HepG2 (cell line): Measurements from ENCODE around the gene CRYGA. TPM values are rescaled to one million over a fixed set of nuclear protein-coding genes. Genes with fewer than 3 reads are reported as not detected.

Source experiments
- ARNT2 ChIP-seq: sonication (generic); formaldehyde crosslinking; IDR thresholded peaks from 2 replicates; pipeline ENCODE4 v1.8.0; 2022; ENCODE audit warnings: mild to moderate bottlenecking, low read depth, missing genetic modification reagents, moderate library complexity
- DMAP1 ChIP-seq: IDR thresholded peaks from 2 replicates; pipeline ENCODE4 v1.6.1; 2016
- DPF2 ChIP-seq: sonication (generic); formaldehyde crosslinking; IDR thresholded peaks from 2 replicates; pipeline ENCODE4 v1.4.0; 2020; ENCODE audit warnings: mild to moderate bottlenecking, low read depth, missing genetic modification reagents, borderline replicate concordance
- EED ChIP-seq: sonication (generic); formaldehyde crosslinking; IDR thresholded peaks from 2 replicates; pipeline ENCODE4 v1.5.0; 2020; ENCODE audit warnings: mild to moderate bottlenecking, missing genetic modification reagents
- GATAD1 ChIP-seq: IDR thresholded peaks from 2 replicates; pipeline ENCODE4 v1.6.1; 2016; ENCODE audit warnings: missing genetic modification reagents, missing compliant biosample characterization
- HOXD1 ChIP-seq: sonication (generic); formaldehyde crosslinking; IDR thresholded peaks from 2 replicates; pipeline ENCODE4 v1.5.0; 2020; ENCODE audit warnings: missing genetic modification reagents
- JUNB ChIP-seq: sonication (generic); formaldehyde crosslinking; IDR thresholded peaks from 2 replicates; pipeline ENCODE4 v1.8.0; 2022; ENCODE audit warnings: missing genetic modification reagents, mild to moderate bottlenecking, borderline replicate concordance
- KLF12 ChIP-seq: sonication (generic); formaldehyde crosslinking; IDR thresholded peaks from 2 replicates; pipeline ENCODE4 v1.4.0; 2020; ENCODE audit warnings: missing genetic modification reagents, borderline replicate concordance
- KLF16 ChIP-seq, 2 experiments: sonication (generic) in 1 of 2; formaldehyde crosslinking in 1 of 2; IDR thresholded peaks; 2 replicates each; pipeline versions ENCODE4 v1.6.1 to v1.8.0; 2016 to 2023; ENCODE audit warnings: missing genetic modification reagents in 2 of 2, missing compliant biosample characterization in 1 of 2
- POGZ ChIP-seq: sonication (generic); formaldehyde crosslinking; IDR thresholded peaks from 2 replicates; pipeline ENCODE4 v1.4.0; 2020; ENCODE audit warnings: mild to moderate bottlenecking, missing genetic modification reagents
- SMAD9 ChIP-seq: sonication (generic); formaldehyde crosslinking; IDR thresholded peaks from 2 replicates; pipeline ENCODE4 v1.5.1; 2020; ENCODE audit warnings: mild to moderate bottlenecking, missing genetic modification reagents
- SRSF9 ChIP-seq: fragments of 200-400 bp; formaldehyde crosslinking; IDR thresholded peaks from 2 replicates; pipeline ENCODE4 v1.6.1; 2018; ENCODE audit warnings: borderline replicate concordance, mild to moderate bottlenecking, low read depth, low read length; ENCODE audit not compliant: insufficient read depth, poor library complexity, severe bottlenecking
- XBP1 ChIP-seq: sonication (generic); formaldehyde crosslinking; IDR thresholded peaks from 2 replicates; pipeline ENCODE4 v1.5.0; 2020; ENCODE audit warnings: missing genetic modification reagents
- XRCC5 ChIP-seq: fragments of 200-400 bp; formaldehyde crosslinking; optimal IDR thresholded peaks from 2 replicates; pipeline ENCODE3; 2017; ENCODE audit warnings: mild to moderate bottlenecking, low read length
- ZBTB7B ChIP-seq: sonication (generic); formaldehyde crosslinking; IDR thresholded peaks from 2 replicates; pipeline ENCODE4 v1.4.0; 2020; ENCODE audit warnings: missing genetic modification reagents
- ZNF251 ChIP-seq: sonication (generic); formaldehyde crosslinking; IDR thresholded peaks from 2 replicates; pipeline ENCODE4 v1.9.0; 2021; ENCODE audit warnings: mild to moderate bottlenecking, missing genetic modification reagents
- ZNF75D ChIP-seq: sonication (generic); formaldehyde crosslinking; IDR thresholded peaks from 2 replicates; pipeline ENCODE4 v1.8.1; 2023; ENCODE audit warnings: missing genetic modification reagents, mild to moderate bottlenecking, borderline replicate concordance
- ZNF776 ChIP-seq: sonication (generic); formaldehyde crosslinking; IDR thresholded peaks from 2 replicates; pipeline ENCODE4 v1.4.0; 2020; ENCODE audit warnings: mild to moderate bottlenecking, missing genetic modification reagents
- ZSCAN30 ChIP-seq: sonication (generic); formaldehyde crosslinking; IDR thresholded peaks from 2 replicates; pipeline ENCODE4 v1.5.0; 2020; ENCODE audit warnings: mild to moderate bottlenecking, missing genetic modification reagents
- polyA plus RNA-seq, 8 experiments: library from polyadenylated mRNA; depleted of rRNA in 3 of 8; stranded (reverse) in 7 of 8; unstranded in 1 of 8; fragments of >200 nt; fragmentation: Illumina TruSeq in 4 of 8; extraction: Trizol in 4 of 8; gene quantifications; 2 replicates each; pipeline versions ENCODE4 v1.2.1 to v1.2.3, GENCODE V29; 2011 to 2016; ENCODE audit warnings: low read depth in 4 of 8, missing spikeins in 1 of 8, mixed read lengths in 1 of 8; ENCODE audit not compliant: insufficient read depth in 1 of 8
- total RNA-seq, 5 experiments: library from RNA; depleted of rRNA; stranded (reverse); fragments of >200 nt; fragmentation: Illumina TruSeq; extraction: Trizol; gene quantifications; 2 replicates each; pipeline ENCODE4 v1.2.3, GENCODE V29; 2016; ENCODE audit warnings: low read depth in 1 of 5
- TF ChIP-seq, protein P1 (sequence below): sonication (generic); formaldehyde crosslinking; IDR thresholded peaks from 2 replicates; pipeline ENCODE4 v1.5.0; 2020; ENCODE audit warnings: missing genetic modification reagents, mild to moderate bottlenecking, borderline replicate concordance
- TF ChIP-seq, protein P2 (sequence below): sonication (generic); formaldehyde crosslinking; IDR thresholded peaks from 2 replicates; pipeline ENCODE4 v1.4.0; 2020; ENCODE audit warnings: missing genetic modification reagents
- TF ChIP-seq, protein P3 (sequence below): sonication (generic); formaldehyde crosslinking; IDR thresholded peaks from 2 replicates; pipeline ENCODE4 v1.4.0; 2020; ENCODE audit warnings: missing genetic modification reagents
- TF ChIP-seq, protein P4 (sequence below): sonication (generic); formaldehyde crosslinking; IDR thresholded peaks from 2 replicates; pipeline ENCODE4 v1.8.1; 2023; ENCODE audit warnings: missing genetic modification reagents, inconsistent platforms, borderline replicate concordance

CRYGA gene
- total and polyA plus RNA-seq, 2 of the 13 experiments (the other 11 are each of a cell fraction or from before 2014, with no cell fraction given) = not detected

DNA sequence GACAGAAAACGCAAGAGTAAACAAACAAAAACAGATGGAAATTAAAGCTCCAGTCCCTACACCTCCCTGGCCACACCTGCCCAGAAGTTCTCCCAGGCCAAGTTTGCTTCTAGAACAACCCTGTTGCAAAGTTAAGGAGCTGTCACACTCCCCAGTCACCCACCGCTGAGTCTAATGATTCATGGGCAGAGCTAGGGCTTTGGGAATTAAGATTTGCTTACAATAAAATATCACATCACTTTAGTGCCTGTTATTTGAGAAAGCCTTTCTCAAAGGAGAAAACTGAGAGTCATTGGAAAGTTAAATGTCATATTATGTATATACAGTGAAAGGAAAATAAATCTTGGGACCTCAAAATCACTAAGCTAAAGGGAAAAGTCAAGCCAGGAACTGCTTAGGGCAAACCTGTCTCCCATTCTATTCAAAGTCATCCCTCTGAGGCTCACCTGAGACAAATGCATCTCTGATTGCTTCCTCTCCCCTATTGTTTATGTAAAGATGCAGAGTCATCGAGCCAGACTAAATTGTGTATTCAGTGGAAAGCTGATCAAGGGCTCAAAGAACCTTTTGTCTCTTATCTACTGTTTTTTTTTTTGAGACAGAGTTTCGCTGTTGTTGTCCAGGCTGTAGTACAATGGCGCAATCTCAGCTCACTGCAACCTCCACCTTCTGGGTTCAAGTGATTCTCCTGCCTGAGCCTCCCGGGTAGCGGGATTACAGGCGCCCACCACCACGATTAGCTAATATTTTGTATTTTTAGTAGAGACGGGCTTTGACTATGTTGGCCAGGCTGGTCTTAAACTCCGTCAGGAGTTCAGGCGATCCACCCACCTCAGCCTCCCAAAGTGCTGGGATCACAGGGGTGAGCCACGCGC lies 20.2 kb downstream of the CRYGA start (continued):
- TF ChIP-seq ZBTB7B (CRISPR knock-in tag) = no peak
- TF ChIP-seq KLF16 (CRISPR knock-in tag; IDR thresholded peaks at IDR 0.05) = peak in 1 of 2 experiments; percentile 20; a peak in 1 of 4 replicates
- TF ChIP-seq, protein P1, sequence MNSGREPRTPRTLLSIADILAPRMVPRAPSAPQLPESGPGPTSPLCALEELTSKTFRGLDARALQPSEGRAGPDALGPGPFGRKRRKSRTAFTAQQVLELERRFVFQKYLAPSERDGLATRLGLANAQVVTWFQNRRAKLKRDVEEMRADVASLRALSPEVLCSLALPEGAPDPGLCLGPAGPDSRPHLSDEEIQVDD (CRISPR knock-in tag) = no peak
- TF ChIP-seq, protein P2, sequence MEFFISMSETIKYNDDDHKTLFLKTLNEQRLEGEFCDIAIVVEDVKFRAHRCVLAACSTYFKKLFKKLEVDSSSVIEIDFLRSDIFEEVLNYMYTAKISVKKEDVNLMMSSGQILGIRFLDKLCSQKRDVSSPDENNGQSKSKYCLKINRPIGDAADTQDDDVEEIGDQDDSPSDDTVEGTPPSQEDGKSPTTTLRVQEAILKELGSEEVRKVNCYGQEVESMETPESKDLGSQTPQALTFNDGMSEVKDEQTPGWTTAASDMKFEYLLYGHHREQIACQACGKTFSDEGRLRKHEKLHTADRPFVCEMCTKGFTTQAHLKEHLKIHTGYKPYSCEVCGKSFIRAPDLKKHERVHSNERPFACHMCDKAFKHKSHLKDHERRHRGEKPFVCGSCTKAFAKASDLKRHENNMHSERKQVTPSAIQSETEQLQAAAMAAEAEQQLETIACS = no peak
- no peak for TF ChIP-seq ZNF75D
- no peak for TF ChIP-seq SMAD9 (CRISPR knock-in tag)
- TF ChIP-seq ZSCAN30 (CRISPR knock-in tag) = no peak
- no peak for TF ChIP-seq EED
- TF ChIP-seq, protein P3, sequence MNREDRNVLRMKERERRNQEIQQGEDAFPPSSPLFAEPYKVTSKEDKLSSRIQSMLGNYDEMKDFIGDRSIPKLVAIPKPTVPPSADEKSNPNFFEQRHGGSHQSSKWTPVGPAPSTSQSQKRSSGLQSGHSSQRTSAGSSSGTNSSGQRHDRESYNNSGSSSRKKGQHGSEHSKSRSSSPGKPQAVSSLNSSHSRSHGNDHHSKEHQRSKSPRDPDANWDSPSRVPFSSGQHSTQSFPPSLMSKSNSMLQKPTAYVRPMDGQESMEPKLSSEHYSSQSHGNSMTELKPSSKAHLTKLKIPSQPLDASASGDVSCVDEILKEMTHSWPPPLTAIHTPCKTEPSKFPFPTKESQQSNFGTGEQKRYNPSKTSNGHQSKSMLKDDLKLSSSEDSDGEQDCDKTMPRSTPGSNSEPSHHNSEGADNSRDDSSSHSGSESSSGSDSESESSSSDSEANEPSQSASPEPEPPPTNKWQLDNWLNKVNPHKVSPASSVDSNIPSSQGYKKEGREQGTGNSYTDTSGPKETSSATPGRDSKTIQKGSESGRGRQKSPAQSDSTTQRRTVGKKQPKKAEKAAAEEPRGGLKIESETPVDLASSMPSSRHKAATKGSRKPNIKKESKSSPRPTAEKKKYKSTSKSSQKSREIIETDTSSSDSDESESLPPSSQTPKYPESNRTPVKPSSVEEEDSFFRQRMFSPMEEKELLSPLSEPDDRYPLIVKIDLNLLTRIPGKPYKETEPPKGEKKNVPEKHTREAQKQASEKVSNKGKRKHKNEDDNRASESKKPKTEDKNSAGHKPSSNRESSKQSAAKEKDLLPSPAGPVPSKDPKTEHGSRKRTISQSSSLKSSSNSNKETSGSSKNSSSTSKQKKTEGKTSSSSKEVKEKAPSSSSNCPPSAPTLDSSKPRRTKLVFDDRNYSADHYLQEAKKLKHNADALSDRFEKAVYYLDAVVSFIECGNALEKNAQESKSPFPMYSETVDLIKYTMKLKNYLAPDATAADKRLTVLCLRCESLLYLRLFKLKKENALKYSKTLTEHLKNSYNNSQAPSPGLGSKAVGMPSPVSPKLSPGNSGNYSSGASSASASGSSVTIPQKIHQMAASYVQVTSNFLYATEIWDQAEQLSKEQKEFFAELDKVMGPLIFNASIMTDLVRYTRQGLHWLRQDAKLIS (CRISPR knock-in tag) = no peak
- TF ChIP-seq ARNT2 = no peak
- no peak for TF ChIP-seq DMAP1 (CRISPR knock-in tag)
- peak; percentile 17; the same call in 1 of the 2 replicates for TF ChIP-seq HOXD1 (CRISPR knock-in tag)
- TF ChIP-seq GATAD1 (CRISPR knock-in tag) = 0 out of 2 replicates have a peak, but pooled peaks have one; percentile 13
- TF ChIP-seq SRSF9 = no peak
- no peak for TF ChIP-seq JUNB (CRISPR knock-in tag)
- TF ChIP-seq DPF2 (CRISPR knock-in tag) = no peak
- peak; percentile 25 for TF ChIP-seq XRCC5
- no peak for TF ChIP-seq ZNF251
- TF ChIP-seq XBP1 = no peak
- TF ChIP-seq, protein P4, sequence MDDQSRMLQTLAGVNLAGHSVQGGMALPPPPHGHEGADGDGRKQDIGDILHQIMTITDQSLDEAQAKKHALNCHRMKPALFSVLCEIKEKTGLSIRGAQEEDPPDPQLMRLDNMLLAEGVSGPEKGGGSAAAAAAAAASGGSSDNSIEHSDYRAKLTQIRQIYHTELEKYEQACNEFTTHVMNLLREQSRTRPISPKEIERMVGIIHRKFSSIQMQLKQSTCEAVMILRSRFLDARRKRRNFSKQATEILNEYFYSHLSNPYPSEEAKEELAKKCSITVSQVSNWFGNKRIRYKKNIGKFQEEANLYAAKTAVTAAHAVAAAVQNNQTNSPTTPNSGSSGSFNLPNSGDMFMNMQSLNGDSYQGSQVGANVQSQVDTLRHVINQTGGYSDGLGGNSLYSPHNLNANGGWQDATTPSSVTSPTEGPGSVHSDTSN (CRISPR knock-in tag) = no peak
- no peak for TF ChIP-seq ZNF776 (CRISPR knock-in tag)
- no peak for TF ChIP-seq KLF12 (CRISPR knock-in tag)
- peak; percentile 75 for TF ChIP-seq POGZ (CRISPR knock-in tag)
